Epithelial cell of proximal tubule (primary cell): ENCODE data around the gene COL4A6. TPM values are rescaled to one million over a fixed set of nuclear protein-coding genes. Genes with fewer than 3 reads are reported as not detected.

Source experiments
- DNase-seq: peaks from one replicate; pipeline ENCODE4 v3.0.0-alpha.2; 2011; ENCODE audit warnings: low read depth
- H3K4me3 ChIP-seq: 2 replicates; pipeline ENCODE4 v1.5.1; 2011; ENCODE audit warnings: low read depth, mild to moderate bottlenecking, low read length
- CTCF ChIP-seq: conservative IDR thresholded peaks from 2 replicates; pipeline ENCODE4 v1.5.1; 2012; ENCODE audit warnings: low read depth, mild to moderate bottlenecking, low read length
- total RNA-seq: library from RNA; depleted of rRNA; stranded (reverse); fragments of >200 nt; gene quantifications from 2 replicates; pipeline ENCODE4 v1.2.3, GENCODE V29; 2015

COL4A6 gene
- total RNA-seq, 1 donor from 2014 or later = 2.0 TPM

DNA sequence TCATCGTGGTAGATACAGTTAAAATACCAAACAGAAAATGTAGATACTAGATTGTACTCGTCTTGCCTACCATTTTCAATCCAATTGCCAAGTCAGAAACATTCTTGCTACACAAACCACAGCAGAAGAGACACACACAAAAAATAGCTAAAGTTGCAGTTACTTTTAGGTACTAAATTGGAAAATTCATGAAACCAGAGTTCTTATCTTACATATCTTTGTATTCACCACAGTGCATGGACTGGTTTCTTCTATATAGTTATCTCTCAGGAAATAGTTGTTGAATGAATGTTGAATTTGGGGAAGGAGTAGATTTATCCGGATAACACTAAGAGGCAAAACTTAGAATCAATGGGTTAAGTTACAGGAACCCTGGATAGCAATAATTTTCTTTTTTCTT, 15.6 kb upstream of the COL4A6 start:
- no peak for DNase-seq
- no peak for TF ChIP-seq CTCF
- H3K4me3 ChIP-seq = no peak overlapping the region

DNA sequence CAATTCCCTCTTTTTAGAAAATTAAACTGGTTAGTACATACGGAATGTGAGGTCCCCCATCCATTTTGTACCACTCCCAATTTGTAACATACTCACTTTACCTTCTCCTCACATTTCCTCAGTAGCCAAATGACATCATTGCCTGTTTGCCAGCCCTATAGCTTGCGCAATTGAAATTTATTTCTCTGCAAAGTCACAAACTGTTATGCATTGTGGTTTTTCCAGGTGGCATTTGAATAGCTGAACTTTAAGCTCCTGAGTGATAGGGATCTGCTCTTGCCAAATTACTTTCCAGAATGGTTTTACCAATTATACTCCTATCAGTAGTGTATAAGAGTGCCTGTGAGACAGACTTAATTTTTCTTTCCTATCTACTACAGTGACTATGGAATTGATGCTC, 9.1 kb upstream of the COL4A6 start:
- no peak for DNase-seq
- no peak overlapping the region for H3K4me3 ChIP-seq
- no peak for TF ChIP-seq CTCF

- H3K4me3 ChIP-seq = no peak overlapping the region
- DNase-seq = no peak
- TF ChIP-seq CTCF = no peak
These were observed 4.8 kb upstream of the COL4A6 start for GRCh38 chrX:108442901-108443464.

DNA sequence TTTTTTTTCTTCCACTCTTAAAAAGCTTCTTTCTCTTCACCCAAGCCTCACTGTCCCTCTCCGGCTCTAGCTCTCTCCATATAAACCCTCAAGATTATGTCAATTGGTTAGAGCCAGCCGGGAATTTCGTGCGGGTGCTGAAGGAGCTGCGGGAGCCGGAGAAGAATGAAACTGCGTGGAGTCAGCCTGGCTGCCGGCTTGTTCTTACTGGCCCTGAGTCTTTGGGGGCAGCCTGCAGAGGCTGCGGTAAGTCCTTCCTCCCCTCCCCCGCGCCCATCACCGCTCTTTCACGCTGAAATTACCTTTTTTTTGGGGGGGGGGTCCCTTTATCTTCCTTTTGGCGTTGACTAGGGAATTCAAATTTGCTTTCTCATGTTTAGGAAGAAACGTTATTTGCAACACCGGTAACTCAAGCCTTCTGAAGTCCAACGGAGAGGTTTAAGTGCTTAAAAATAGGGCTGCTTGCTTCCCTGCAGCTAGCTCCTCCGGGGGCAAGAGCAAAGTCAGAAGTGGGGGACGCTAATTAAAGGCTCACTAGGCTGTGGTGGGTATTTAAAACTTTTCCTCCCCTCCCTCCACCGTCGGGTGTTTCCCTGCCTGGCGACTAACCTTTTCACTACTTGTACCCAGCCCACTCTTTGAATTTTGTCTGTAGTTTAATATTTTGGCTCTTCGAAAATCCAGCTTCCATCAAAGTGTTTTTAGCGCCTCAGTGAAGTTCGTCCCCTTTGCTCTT, 1.9 kb upstream of the COL4A6 start:
- no peak for TF ChIP-seq CTCF
- DNase-seq = no peak
- peak overlapping the region; percentile 69 for H3K4me3 ChIP-seq

- TF ChIP-seq CTCF = no peak
- DNase-seq = peak; percentile 49
- peak within 1 kb of the TSS; percentile 69 for H3K4me3 ChIP-seq
These were observed 1.3 kb upstream of the COL4A6 start, which contains the start of gene COL4A5 for GRCh38 chrX:108439426-108439942. TSS of gene COL4A5 (plus strand) at chrX:108439838. CDS start at chrX:108440126, 288 bp downstream.

- DNase-seq = no peak
- H3K4me3 ChIP-seq = peak overlapping the region; percentile 43
- no peak for TF ChIP-seq CTCF
These were observed 693 bp downstream of the COL4A6 start for GRCh38 chrX:108437349-108438109.
